ENCODE data around the gene SEMA4B. TPM values are rescaled to one million over a fixed set of nuclear protein-coding genes. Genes with fewer than 3 reads are reported as not detected.

The SEMA4B gene
- polyA plus RNA-seq, 4 donors: 35.6 to 54.1 (median 43.2) TPM

- no peak for DNase-seq (ENCODE audit: low read depth in 4 of 4, low spot score in 2 of 4)
Observed at GRCh38 chr15:90203473-90203872, 2.3 kb downstream of the SEMA4B start.

- DNase-seq (ENCODE audit: low read depth in 4 of 4, low spot score in 2 of 4): no peak
Observed at GRCh38 chr15:90203922-90204321, 2.8 kb downstream of the SEMA4B start.

GRCh38 chr15:90205050-90205848, 4.1 kb downstream of the SEMA4B start:
- no peak for DNase-seq (ENCODE audit: low read depth in 4 of 4, low spot score in 2 of 4)

- DNase-seq (ENCODE audit: low read depth in 4 of 4, low spot score in 2 of 4): no peak
Observed at GRCh38 chr15:90205886-90206285, 4.8 kb downstream of the SEMA4B start.

- DNase-seq (ENCODE audit: low read depth in 4 of 4, low spot score in 2 of 4): no peak
Observed at GRCh38 chr15:90207252-90207651, 6.1 kb downstream of the SEMA4B start.

DNA sequence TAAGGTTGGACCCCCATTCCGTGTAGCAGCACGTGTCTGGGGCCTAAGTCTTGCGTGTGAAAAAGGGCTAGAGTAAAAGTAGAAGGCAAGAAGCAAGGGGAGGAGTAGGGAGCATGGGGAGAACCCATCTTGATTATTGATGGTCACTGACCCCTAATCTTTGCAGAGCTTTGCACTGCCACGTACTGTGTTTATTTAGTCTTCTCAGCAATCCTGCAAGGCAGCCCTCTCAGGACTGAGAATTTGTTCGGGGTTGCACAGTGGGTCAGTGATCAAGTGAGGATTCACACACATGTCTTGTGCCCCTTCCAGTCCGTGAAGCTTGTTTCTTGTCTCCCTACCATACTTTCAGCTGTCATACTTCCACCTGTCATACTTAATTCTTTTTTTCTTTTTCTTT, 7.2 kb downstream of the SEMA4B start:
- no peak for DNase-seq (ENCODE audit: low read depth in 4 of 4, low spot score in 2 of 4)

GRCh38 chr15:90209591-90209990, 8.5 kb downstream of the SEMA4B start:
- DNase-seq (ENCODE audit: low read depth in 4 of 4, low spot score in 2 of 4): no peak

DNA sequence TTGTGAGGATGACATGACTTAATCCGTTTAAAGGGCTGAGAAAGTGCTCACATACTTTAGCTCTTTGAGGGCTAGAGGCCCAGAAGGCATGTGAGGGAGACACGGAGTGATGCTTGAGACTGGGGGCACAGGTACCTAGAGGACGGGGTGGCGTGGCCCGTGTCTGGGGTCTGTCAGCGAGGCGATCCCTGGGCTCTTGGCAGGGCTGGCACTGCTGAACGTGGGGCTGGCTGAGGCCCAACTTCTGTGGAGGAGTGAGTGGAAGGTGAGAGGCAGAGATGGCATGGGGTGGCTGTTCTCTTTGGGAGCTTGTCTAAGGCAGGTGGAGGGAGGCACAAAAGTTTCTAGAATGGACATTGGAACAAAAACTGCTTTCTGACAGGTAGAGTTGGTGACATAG, 9.5 kb downstream of the SEMA4B start:
- no peak for DNase-seq (ENCODE audit: low read depth in 4 of 4, low spot score in 2 of 4)

GRCh38 chr15:90211009-90211408, 9.9 kb downstream of the SEMA4B start:
- no peak for DNase-seq (ENCODE audit: low read depth in 4 of 4, low spot score in 2 of 4)

- no peak for DNase-seq (ENCODE audit: low read depth in 4 of 4, low spot score in 2 of 4)
Observed at GRCh38 chr15:90211440-90212143, 10.5 kb downstream of the SEMA4B start.

DNA sequence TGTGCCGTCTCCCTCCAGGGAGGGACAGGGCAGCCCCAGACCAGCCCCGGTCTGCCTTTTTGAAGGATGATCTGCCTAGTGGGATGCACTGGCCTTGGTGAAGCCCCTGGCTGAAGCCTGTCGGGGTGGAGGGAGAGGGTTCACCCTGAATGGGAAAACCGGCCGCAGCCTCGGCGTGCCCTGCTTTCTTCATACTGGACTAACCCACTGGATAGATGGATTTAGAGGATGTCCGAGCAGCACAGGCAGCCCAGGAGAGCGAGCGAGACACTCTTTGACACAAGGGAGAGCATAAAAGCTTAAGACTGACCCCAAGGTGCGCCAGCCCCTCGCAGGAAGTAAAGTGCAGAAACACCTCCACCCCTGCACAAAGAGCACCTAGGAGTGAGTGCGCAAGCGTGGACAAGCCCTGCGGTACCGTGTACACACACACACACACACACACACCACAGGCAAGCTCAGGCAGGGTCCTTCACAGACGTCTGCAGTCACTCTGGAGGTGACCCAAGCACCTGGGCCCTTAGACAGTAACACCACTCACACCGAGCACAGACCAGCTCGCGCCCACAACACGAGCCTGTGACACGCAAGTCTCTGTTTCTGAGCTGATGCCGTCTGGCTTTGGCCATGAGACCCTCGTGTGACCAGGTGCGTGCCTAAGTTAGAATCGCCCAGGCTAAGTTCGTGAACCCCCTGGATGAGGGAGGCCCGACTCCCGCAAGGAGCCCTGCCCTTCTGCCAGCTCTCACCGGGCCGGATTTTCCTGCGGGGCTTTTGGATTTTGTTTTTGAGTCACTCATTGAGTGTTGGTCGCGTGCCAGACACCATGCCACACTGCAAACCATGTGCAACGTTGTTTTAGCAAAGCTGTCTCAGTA, 11.3 kb downstream of the SEMA4B start:
- DNase-seq (ENCODE audit: low read depth in 4 of 4, low spot score in 2 of 4): no peak

GRCh38 chr15:90213122-90213817, 12.1 kb downstream of the SEMA4B start:
- no peak for DNase-seq (ENCODE audit: low read depth in 4 of 4, low spot score in 2 of 4)

GRCh38 chr15:90213818-90214204, 12.7 kb downstream of the SEMA4B start:
- no peak for DNase-seq (ENCODE audit: low read depth in 4 of 4, low spot score in 2 of 4)

DNA sequence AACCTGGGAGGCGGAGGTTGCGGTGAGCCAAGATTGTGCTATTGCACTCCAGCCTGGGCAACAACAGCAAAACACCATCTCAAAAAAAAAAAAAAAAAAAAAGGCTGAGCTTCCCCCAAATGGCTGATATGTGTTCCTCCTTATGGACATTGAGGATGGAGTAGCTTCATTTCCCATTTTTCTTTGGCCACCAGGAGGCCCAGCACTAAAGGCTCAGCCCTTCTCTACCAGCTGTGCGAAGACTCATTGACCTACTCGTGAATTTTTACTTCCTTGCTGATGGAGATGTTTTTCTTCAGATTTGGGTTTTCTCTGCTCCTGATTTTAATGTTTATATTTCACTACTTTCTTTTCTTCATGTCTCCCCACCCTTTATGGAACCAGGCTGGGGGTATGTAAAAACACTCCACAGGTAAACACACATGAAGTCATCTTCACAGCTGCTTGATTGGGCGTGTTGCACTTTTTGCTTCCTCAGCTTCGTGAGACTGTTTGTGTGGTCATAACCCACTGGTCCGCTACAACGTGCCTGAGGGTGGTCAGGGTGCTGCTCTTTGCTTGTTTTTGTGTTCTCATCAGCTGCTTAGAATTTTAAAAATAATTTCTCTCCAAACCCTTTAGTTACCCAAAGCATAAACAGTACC, 13.5 kb downstream of the SEMA4B start:
- DNase-seq (ENCODE audit: low read depth in 4 of 4, low spot score in 2 of 4): no peak

GRCh38 chr15:90217671-90218394, 16.7 kb downstream of the SEMA4B start:
- DNase-seq (ENCODE audit: low read depth in 4 of 4, low spot score in 2 of 4): no peak

DNA sequence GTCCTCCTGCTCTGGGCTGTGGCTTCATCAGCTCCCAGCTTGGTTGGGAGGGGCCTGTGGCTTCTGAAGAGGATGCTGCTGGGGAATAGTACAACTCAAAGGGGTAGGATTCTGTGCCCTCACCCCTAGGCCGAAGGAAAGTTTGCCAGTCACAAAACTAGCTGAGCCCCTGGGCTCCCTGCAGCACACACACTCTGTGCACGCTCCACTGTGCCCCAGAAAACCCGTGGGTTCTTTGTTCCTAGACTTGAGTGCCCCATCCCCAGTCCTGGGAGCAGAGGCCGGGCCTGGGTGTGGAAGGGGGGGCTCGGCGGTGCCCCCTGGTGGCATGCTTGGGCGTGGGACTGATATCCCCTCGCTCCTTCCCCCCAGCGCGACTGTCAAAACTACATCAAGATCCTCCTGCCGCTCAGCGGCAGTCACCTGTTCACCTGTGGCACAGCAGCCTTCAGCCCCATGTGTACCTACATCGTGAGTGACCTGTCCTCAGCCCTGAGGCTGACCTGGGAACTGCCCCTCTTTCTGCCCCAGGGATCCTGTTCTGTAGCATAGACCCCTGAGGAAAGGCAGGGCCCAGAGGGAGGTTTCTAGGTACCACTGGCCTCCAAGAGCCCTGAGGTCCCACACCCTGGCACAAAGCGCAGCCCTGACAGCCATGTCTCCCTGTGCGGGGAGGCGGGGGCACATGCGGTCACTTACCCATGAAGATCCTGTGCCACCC, 18.5 kb downstream of the SEMA4B start:
- DNase-seq (ENCODE audit: low read depth in 4 of 4, low spot score in 2 of 4): no peak

GRCh38 chr15:90221246-90221900, 20.2 kb downstream of the SEMA4B start:
- no peak for DNase-seq (ENCODE audit: low read depth in 4 of 4, low spot score in 2 of 4)

DNA sequence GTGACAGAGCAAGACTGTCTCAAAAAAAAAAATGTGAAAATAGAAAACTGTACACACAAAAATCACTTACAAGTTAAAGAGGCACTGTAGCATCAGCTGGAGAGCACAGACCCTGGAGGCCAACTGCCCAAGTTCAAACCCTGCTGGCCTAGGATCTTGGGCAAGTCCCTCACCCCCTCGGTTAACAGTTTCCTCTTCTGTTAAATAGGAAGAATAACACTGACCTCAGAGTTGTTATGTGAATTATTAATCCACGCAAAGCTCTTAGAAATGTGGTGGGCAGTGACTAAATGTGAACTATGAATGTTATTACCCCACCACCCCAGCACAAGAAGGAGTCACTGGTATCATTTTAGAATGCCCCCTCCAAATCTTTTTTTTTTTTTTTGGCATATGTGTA, 21.4 kb downstream of the SEMA4B start:
- DNase-seq (ENCODE audit: low read depth in 4 of 4, low spot score in 2 of 4): no peak
